Measurements from ENCODE around the gene SCYGR7.

The SCYGR7 gene

DNA sequence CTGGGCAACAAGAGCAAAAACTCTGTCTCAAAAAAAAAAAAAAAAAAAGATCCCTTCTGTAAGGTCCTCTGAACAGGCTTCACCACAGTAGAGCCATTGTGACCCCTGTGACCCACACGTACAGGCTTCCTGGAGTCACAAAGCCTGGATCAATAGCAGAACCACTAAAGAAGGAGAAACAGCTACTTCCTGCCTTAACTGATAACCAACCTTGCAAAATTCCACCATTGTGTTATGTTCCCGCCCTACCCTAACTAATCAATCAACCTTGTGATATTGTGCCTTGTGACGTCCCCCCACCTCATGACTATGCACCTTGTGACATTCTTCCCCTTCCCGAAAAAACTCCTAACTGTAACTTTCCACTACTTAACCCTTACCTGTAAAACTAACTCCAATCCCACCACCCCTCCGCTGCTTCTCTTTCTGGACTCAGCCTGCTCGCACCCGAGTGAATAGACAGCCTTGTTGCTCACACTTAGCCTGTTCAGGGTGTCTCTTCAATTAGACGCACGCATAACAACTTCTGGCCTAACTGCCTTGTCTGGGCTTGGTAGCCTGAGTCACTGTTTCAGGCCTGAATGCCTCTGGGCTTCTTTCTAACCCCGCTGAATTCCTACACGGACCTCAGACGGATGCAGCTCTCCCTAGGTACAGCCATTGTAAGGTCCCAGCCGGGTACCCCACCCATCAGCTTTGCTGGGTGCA is 31.4 kb downstream of the SCYGR7 start:
- DNase-seq (ENCODE audit: low read depth): no peak

GRCh38 chr2:227761740-227762476 is 33.8 kb downstream of the SCYGR7 start:
- DNase-seq (ENCODE audit: low read depth): no peak

- DNase-seq (ENCODE audit: low read depth): no peak
Observed at GRCh38 chr2:227765788-227766372, 37.7 kb downstream of the SCYGR7 start.

- DNase-seq (ENCODE audit: low read depth): peak; percentile 46
Observed at GRCh38 chr2:227766373-227766883, 38.3 kb downstream of the SCYGR7 start.

DNA sequence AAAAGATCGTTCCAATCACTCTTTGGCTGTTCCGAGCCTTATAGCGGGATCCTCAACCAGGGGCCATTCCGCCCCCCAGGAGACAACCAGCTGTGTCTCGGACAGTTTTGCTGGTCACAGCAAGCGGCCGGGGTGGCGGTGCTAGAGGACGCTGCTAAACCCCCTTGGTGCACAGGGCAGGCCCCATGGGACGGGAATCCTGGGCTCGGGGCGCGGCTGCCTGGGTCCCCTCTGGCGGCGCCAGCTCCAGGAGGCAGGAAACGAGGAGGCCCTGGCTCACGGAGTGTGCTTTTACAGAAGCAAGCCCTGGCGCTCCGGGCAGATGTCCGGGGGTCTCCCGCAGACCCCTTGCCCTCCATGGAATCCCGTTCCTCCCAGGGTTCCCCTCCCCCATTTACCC is 39.7 kb downstream of the SCYGR7 start:
- DNase-seq (ENCODE audit: low read depth): no peak

DNA sequence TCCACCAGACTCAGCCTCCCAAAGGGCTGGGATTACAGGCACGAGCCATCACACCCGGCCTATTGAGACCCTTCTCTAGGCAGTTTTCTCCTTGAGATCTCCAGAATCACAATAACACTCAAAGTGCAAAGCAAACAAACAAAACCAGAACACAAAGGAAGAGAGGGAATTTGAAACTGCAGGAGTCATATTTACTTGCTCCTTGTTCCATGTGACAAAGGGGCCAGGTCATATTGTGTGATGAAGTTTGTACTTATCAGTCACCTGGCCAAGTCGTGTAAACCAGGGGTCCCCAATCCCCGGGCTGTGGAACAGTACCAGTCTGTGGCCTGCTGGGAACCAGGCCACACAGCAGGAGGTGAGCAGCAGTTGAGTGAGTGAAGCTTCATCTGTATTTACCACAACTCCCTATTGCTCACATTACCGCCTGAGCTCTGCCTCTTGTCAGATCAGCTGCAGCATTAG is 44.1 kb downstream of the SCYGR7 start:
- DNase-seq (ENCODE audit: low read depth): no peak

GRCh38 chr2:227772932-227773331 is 44.8 kb downstream of the SCYGR7 start:
- no peak for DNase-seq (ENCODE audit: low read depth)

- no peak for DNase-seq (ENCODE audit: low read depth)
Observed at GRCh38 chr2:227774011-227774624, 46.0 kb downstream of the SCYGR7 start.

DNA sequence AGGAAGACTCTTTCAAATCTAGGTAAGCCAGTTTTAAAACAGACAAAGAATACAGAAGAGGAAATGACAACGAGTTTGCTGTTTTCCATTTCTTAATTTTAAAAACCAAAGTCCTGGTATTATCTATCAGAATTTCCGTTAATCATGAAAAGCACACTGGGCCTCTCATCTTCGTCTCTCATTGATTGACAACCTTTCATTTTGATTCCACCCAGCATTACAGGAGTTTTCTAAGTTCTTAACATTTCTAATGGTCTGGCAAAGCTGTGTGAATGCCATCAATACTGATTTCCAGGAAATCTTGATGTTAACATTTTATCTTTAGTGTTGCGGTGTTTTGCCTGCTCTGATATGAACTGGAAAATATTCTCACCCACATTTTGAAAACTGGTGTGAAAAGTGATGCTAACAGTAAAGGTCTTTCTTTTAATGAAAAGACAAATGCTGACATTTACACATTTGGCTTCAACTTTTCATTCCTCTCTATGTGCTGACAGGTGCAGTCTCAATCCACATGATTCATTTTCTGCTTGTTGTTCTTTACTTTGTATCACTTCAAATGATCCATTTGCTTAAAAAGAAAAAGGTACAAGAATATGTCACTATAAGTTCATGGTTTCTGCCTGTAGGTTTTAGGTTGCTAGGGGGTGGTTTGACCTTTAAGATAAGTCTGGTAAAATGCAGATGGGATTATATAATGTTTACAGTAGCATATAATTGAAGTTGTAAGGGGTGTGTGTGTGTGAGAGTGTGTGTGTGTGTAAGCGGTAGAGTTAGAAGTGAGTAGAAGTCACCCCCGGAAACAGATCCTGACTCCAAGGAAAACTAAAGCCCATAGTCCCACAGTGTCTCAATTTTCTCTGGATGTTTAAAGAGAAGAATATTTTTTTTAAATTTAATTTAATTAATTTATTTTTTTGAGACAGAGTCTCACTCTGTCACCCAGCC is 47.0 kb downstream of the SCYGR7 start:
- no peak for DNase-seq (ENCODE audit: low read depth)

Data from stromal cell of bone marrow (primary cell).